Measurements from ENCODE around the gene ERGIC1.
A peak's percentile ranks its signal among the peaks of the same experiment; 100 is the strongest.

The ERGIC1 gene

DNA sequence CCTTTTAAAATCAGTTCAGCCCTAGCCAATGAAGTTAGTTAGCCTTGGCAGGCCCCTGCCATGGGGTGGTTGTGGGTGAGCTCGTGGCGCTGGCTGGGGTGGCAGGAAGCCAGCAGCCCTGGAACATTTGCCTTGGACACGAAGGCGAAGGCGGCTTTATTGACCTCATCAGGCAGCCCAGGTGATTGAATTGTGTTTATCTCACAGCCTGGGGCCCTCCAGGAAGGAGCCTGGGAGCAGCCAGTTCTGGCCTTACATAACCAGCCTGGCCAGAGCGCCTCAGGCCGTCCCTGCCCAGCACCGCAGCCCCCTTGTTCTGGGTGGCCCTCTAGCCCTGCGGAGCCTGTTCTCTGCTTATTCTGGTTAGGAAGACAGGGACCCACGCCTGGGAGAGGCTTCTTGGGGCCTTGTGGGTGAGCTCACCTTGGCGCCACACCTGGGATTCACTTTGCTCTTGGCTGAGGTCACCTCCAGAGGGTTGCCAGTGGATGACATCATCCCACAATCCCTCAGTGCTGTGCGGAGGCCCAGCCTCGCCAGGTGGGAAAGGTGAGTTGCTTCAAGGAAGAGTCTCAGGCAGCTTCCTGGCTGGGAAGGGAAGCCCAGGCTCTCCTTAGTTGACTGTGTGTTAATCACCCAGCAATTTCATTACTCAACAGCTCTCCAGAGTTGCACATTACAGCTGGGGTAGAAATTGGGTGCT is 70.7 kb downstream of the ERGIC1 start:
- DNase-seq, result no peak

DNA sequence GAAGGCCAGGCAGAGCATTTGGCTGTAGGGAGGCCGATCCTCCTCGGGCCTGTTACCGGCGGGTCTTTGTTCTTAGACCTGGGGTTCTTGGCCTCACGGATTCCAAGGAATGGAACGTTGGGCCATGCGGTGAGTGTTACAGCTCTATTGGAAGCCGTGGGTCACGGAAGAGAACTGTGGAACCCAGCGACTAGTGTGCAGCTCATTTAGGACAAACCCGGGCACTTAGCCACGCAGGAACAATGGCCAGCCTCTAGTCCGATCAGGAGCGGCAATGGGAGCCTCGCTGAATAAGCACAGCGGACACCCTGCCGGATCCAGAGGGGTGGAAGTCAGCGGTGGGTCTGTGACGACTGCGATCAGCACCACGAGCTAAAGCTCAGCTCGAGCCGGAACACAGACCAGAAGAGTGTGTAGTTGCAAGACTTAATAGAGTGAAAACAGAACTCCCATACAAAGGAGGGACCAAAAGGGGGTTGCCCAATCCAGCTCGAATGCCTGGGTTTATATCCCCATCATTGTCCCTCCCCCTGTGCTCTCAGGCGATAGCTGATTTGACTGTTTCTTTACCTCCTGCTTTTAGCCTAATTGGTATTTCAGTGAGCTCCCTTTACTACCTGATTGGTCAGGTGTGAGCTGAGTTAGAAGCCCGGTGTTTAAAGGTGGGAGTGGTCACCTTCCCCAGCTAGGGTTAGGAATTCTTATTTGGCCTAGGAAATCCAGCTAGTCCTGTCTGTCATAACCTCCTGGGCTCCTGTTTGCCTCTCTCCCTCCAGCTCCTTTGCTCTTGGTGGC is 71.5 kb downstream of the ERGIC1 start:
- no peak for DNase-seq

DNA sequence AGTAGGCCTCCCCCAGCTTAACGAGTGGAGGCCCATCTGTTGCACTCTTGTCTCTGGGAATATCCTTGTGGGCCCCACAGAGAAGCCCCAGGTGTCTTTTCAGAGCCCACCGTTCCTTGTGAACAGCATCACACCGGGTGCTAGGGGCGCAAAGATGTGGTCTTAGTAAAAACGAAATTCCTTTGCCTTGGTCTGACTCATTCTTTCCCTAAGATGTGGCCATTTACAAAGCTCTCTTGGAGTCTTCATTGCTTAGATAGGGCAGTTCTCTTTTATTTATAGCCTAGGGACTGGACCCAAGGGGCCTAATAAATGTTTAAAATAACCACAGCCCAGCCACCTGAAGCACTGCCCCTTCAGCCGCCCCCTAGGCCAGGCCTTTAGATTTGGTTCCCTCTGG is 72.4 kb downstream of the ERGIC1 start:
- no peak for DNase-seq

DNA sequence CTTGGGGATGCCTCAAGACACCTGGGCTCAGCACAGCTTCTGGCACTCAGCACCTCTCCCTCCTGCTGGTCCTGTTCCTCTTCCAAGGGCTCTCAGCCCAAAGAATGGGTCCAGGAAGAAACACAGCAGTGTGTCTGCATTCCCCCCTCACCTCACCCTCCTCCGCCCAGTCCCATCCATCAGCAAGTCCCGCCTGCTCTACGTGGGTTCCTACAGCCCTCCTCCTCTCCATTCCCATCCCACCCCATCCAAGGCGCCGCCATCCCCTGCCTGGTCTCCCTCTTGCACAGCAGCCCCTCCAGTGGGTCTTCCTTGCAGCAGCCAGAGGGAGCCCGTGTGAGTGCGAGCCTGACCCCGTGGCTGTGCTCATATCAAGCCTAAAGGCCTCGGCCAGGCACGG is 72.8 kb downstream of the ERGIC1 start:
- DNase-seq, result no peak

GRCh38 chr5:172907657-172908056 is 73.6 kb downstream of the ERGIC1 start:
- no peak for DNase-seq

GRCh38 chr5:172908662-172909061 is 74.6 kb downstream of the ERGIC1 start:
- no peak for DNase-seq

GRCh38 chr5:172909931-172910502 is 76.0 kb downstream of the ERGIC1 start:
- DNase-seq, result no peak

DNA sequence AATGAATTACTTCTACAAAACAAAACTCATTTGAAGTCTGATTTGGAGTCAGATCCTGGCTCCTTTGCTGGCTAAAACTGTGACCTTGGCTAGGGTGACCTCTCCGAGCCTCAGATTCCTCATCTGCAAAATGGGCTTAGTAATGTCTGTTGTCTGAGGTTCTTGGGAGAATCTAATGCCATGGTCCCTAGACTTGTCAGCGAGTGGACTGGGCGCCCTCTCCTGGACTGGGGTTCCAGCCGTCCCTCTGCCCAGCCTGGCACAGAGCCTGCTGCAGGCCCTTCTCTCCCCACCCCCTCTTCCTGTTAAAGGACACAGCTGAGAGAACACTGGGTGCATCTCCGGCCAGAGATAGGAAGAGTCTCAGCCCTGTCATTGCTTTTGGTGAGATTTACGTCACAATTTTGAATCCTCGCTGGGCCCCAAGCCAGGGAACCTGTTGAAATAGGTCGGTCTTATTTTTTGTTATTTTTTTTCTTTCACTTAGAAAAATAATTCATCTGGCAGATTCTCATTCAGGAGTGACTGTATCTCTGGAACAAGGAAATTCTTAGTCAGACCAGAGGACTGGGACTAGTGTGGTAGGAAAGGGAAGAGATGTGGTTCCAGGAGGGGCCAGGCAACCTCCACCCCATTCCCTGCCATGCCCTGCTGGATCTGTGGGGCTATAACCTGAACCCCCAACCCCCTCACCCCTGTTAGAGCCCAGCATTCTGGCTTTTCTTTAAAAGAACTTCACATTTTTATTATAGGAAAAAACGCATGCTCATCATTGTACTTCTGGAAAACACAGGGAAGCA is 77.0 kb downstream of the ERGIC1 start:
- DNase-seq, result peak; percentile 29

DNA sequence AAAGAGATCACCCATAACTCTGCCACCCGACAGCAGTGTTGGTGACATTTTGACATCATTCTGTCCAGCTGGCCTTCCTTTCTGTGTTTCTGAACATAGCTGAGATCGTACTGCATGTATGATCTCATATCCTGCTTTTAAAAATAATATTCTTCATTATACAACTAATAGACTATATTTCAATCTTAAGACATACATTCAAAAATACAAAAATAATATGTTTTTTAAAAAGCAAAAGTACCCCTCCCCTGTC is 77.5 kb downstream of the ERGIC1 start:
- DNase-seq, result no peak

DNA sequence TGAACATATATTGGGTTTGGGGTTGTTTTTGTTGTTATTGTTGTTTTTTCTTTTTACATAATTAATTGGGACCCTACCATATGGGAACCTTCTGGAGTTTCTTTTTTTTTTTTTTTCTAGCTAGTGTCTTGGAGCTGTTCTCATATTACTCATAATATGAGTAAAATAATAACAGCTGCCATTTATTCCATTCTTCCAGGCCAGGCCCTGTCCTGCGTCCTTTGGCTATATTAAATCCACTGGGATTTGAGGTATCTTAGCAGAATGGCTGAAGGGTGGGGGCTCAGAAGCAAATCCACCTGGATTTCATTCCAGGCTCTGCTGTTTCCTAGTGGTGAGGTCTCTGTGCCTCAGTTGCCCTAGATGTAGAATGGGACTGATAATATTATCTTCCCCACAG is 77.9 kb downstream of the ERGIC1 start:
- DNase-seq, result no peak

- DNase-seq, result no peak
These were observed 79.2 kb downstream of the ERGIC1 start for GRCh38 chr5:172913117-172913850.

DNA sequence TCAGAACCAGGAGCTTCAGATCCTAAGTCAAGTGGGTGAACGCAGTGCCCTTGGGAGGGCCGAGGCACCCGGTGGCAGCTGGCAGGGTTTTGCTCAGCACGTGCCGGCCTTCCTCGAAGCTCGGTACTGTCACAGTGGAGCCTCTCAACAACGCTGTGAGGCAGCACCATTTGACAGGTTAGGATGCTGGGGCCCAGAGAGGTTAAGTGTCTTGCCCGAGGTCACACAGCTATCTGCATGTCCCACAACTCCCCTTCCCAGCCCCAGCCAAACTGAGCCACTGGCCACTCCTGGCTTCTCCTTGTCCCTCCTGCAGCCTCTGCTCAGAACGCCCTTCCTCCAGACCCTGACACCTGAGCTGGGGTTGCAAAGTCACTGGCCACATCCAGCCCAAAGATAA is 81.5 kb downstream of the ERGIC1 start:
- no peak for DNase-seq

- no peak for DNase-seq
These were observed 84.6 kb downstream of the ERGIC1 start for GRCh38 chr5:172918421-172919371.

- DNase-seq, result no peak
These were observed 85.7 kb downstream of the ERGIC1 start for GRCh38 chr5:172919525-172920446.

- no peak for DNase-seq
These were observed 86.4 kb downstream of the ERGIC1 start for GRCh38 chr5:172920447-172920849.

- no peak for DNase-seq
These were observed 86.9 kb downstream of the ERGIC1 start for GRCh38 chr5:172920995-172921394.

- no peak for DNase-seq
These were observed 87.9 kb downstream of the ERGIC1 start for GRCh38 chr5:172921906-172922305.

DNA sequence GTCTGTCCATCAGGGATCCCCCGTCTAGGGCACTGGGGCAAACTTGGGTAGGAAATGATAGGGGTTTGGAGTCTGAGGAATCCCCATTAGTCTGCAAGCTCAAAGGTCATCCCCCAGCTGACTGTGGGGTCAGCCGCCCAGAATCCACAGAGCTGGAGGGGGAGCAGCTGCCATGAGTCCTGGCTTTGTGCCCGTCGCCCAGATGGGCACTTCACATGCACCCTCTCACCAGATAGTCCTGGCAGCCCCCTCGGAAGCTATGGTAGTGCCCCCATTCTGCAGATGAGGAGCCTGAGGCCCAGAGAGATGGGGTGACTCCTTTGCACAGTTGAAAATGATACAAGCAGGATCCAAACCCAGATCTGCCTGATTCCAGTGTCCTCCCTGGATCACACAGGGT is 89.5 kb downstream of the ERGIC1 start:
- no peak for DNase-seq

DNA sequence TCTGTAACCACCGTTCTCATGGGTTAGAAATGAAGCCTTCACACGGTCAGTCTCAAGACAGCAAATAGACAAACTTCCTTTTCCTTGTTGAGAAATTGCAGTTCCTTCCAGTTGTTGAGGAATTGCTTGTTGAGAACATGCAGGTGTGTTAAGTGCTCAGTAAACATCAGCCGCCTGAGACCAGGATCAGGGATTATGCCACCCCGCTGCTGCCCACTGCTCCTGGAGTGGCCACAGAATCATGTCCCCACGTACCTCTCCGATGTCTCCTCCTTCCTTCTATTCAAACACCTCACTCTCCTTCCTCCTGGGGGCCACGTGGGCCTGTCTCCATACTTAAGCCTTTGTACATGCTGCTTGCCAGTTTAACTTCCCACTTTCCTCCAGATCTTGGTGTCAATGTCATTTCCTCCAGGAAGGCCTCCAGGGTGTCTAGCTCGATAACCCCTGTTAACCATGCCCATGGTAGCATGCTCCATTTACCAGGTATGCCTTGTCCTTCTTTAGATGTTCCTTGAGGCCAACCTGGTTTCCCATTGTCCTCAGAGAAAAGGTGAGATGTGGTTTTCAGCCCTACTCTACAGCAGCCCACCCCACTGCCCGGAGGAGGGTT is 91.4 kb downstream of the ERGIC1 start:
- no peak for DNase-seq

DNA sequence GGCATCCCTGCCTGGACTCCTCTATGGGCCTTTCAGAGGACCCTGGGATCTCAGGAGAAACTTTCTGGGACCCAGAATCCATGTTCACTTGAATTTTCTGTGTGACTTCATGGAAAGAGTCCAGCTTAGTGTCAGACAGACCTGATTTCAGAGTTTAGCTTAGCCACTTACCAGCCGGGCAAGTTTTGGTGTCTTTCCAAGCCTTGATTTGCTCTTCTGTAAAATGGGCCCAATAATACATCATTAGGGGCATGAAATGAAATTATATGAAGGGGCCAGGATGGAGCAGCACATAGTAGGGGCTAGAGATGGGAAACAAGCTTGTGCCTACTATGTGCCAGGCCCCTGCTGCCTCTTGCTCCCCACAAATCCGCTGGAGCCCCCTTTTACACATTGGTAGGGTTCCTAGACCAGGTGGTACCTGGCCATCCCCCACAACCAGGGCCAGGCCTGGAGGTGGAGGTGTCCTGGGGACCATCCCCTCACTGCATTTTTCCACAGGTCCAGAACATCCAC is 92.0 kb downstream of the ERGIC1 start:
- no peak for DNase-seq

Measured in stimulated activated CD4-positive, alpha-beta T cell treated with anti-CD3 and anti-CD28 coated beads, Interleukin-15, amount 100 ng/mL, for 24 hours (primary cell).